Glutamatergic neuron (in vitro differentiated cells): ENCODE data around the gene PIP4K2A. TPM values are rescaled to one million over a fixed set of nuclear protein-coding genes. Genes with fewer than 3 reads are reported as not detected.

Experiments
- DNase-seq: peaks from one replicate; pipeline ENCODE4 v3.0.0; 2022
- H3K27ac Mint-ChIP-seq: one replicate; pipeline ENCODE4 v1.8.0; 2020; ENCODE audit warnings: mild to moderate bottlenecking, mixed read lengths, inconsistent platforms; ENCODE audit not compliant: unreplicated experiment
- H3K27me3 Mint-ChIP-seq: one replicate; pipeline ENCODE4 v1.8.0; 2020; ENCODE audit warnings: mild to moderate bottlenecking, moderate library complexity, mixed read lengths, inconsistent platforms; ENCODE audit not compliant: unreplicated experiment
- H3K36me3 Mint-ChIP-seq: one replicate; pipeline ENCODE4 v1.8.0; 2020; ENCODE audit warnings: mild to moderate bottlenecking, mixed read lengths, inconsistent platforms; ENCODE audit not compliant: unreplicated experiment
- H3K4me1 Mint-ChIP-seq: one replicate; pipeline ENCODE4 v1.8.0; 2020; ENCODE audit warnings: mild to moderate bottlenecking, low read depth, mixed read lengths, inconsistent platforms; ENCODE audit not compliant: unreplicated experiment
- H3K4me3 Mint-ChIP-seq: one replicate; pipeline ENCODE4 v1.8.0; 2020; ENCODE audit warnings: mild to moderate bottlenecking, mixed read lengths, inconsistent platforms; ENCODE audit not compliant: unreplicated experiment
- H3K9me3 Mint-ChIP-seq: one replicate; pipeline ENCODE4 v1.8.0; 2020; ENCODE audit warnings: mild to moderate bottlenecking, moderate library complexity, mixed read lengths, inconsistent platforms; ENCODE audit not compliant: unreplicated experiment
- total RNA-seq: library from RNA; stranded (reverse); fragmentation: NEBNext Ultra II Directional; extraction: Animal tissue kit (Norgen Biotek cat#: 25700); gene quantifications from one replicate; pipeline ENCODE4 v1.2.1, GENCODE V29; 2021; ENCODE audit not compliant: unreplicated experiment
- TF ChIP-seq, protein P1 (sequence below): fragments of 200-600 bp; sonication (generic); IDR thresholded peaks from one replicate; pipeline ENCODE4 v1.5.0; 2021; ENCODE audit not compliant: partially characterized antibody, unreplicated experiment

The PIP4K2A gene
- total RNA-seq, 1 donor from 2014 or later = 20.7 TPM

DNA sequence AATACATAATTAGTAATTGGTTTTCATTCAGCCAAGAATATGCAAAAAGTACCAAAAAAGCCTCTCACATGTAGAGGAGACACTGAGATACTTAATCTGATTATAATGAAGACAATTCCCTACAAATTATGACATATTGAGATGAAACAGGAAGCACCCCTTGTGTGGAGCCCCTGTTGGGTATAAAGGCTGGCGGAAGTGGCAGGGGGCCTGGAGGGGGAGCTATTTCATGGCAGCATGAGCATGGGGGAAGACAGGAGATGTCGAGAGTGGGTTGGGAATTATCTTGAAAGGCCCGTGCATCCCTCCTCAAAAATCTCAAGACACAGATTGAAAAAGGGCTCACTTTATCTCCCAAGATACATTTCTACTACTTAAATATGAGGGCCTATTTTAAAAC is 96.9 kb downstream of the PIP4K2A start:
- H3K27ac Mint-ChIP-seq = no peak overlapping the region
- H3K4me1 Mint-ChIP-seq = peaks cover 6% of the 10 kb centered on the region
- no peaks in the 10 kb centered on the region for H3K36me3 Mint-ChIP-seq

DNA sequence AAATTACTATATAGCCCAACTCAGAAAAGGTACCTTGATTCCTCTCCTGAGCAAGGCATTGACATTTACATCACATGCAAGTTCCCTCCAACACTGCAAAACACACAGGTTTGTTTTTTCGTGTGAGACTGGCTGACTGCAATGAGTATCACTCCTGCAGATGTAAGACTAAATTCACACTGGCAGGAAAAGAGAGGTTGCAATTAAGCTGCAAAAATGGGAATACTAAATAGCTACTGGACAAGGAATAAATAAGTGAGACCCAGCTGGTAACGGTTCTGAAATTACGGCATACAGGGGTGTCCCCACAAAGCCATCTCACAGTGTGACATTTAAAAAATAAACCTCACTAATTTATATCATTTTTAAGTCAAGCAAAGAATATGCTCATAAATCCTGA is 97.3 kb downstream of the PIP4K2A start:
- TF ChIP-seq, protein P1, sequence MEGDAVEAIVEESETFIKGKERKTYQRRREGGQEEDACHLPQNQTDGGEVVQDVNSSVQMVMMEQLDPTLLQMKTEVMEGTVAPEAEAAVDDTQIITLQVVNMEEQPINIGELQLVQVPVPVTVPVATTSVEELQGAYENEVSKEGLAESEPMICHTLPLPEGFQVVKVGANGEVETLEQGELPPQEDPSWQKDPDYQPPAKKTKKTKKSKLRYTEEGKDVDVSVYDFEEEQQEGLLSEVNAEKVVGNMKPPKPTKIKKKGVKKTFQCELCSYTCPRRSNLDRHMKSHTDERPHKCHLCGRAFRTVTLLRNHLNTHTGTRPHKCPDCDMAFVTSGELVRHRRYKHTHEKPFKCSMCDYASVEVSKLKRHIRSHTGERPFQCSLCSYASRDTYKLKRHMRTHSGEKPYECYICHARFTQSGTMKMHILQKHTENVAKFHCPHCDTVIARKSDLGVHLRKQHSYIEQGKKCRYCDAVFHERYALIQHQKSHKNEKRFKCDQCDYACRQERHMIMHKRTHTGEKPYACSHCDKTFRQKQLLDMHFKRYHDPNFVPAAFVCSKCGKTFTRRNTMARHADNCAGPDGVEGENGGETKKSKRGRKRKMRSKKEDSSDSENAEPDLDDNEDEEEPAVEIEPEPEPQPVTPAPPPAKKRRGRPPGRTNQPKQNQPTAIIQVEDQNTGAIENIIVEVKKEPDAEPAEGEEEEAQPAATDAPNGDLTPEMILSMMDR = no peak

More for the DNA sequence above, 96.9 kb downstream of the PIP4K2A start:
- no peaks in the 10 kb centered on the region for H3K27me3 Mint-ChIP-seq
- H3K9me3 Mint-ChIP-seq = no peaks in the 10 kb centered on the region
- TF ChIP-seq, protein P1 = no peak
- H3K4me3 Mint-ChIP-seq = no peak overlapping the region
- no peak for DNase-seq

DNA sequence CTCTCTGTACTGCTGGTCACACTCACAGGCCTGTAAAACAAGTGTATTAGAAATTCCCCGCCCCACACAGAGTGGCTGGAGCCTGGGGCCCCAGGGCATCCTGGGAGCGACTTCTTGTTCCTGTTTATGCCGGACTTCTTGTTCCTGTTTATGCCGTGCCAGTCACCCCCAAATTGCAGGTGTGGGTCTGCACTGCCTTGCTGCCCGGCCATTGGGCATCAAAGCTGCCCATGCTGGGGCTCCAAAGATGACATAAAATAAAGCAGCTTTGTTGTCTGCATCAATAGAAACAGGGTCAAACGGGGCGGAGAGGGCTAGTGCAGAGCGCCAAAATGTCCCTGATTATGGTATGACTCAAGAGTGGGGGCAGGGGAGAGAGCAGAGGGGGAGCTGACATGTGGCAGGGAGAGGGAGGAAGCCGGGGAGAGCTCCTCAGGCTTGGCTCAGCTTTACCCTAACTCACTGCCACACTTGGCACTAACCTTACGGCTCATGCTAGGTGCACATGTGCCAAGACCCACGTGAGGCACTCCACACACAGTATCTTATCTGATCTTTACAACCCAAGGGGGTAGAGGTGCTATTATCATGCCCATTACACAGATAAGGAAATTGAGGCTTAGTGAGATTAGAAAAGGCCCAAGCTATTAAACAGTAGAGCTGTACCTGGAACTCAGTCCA is 98.4 kb downstream of the PIP4K2A start:
- DNase-seq = no peak
- Mint-ChIP-seq H3K27me3 (no peaks in the 10 kb centered on the region), H3K4me3 (no peak overlapping the region), H3K4me1 (peaks cover 3% of the 10 kb centered on the region), H3K36me3 (peaks cover 4% of the 10 kb centered on the region), H3K9me3 (no peaks in the 10 kb centered on the region), H3K27ac (no peak overlapping the region)
- TF ChIP-seq, protein P1 = no peak

More for the DNA sequence above, 97.3 kb downstream of the PIP4K2A start:
- peaks cover 9% of the 10 kb centered on the region for H3K4me1 Mint-ChIP-seq
- no peak for DNase-seq
- no peak overlapping the region for H3K4me3 Mint-ChIP-seq
- no peaks in the 10 kb centered on the region for H3K27me3 Mint-ChIP-seq
- H3K36me3 Mint-ChIP-seq = peaks cover 4% of the 10 kb centered on the region
- no peaks in the 10 kb centered on the region for H3K9me3 Mint-ChIP-seq
- H3K27ac Mint-ChIP-seq = no peak overlapping the region

DNA sequence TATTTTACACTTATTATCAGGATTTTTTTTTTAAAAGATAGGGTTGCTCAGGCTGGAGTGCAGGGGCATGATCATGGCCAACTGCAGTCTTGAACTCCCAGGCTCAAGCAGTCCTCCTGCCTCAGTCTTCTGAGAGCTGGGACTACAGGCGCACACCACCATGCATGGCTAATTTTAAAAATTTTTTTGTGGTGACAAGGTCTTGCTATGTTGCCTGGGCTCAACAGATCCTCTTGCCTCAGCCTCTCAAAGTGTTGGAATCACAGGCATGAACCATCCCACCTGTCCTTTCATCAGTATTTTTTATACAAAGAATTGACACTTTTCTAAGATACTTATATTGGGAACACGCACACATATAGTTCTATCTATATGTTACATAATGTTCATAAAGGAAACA is 99.3 kb downstream of the PIP4K2A start:
- no peaks in the 10 kb centered on the region for H3K27me3 Mint-ChIP-seq
- TF ChIP-seq, protein P1 = no peak
- no peak for DNase-seq
- peaks cover 3% of the 10 kb centered on the region for H3K4me1 Mint-ChIP-seq
- no peaks in the 10 kb centered on the region for H3K9me3 Mint-ChIP-seq
- H3K36me3 Mint-ChIP-seq = peaks cover 4% of the 10 kb centered on the region
- H3K4me3 Mint-ChIP-seq = no peak overlapping the region
- H3K27ac Mint-ChIP-seq = no peak overlapping the region

DNA sequence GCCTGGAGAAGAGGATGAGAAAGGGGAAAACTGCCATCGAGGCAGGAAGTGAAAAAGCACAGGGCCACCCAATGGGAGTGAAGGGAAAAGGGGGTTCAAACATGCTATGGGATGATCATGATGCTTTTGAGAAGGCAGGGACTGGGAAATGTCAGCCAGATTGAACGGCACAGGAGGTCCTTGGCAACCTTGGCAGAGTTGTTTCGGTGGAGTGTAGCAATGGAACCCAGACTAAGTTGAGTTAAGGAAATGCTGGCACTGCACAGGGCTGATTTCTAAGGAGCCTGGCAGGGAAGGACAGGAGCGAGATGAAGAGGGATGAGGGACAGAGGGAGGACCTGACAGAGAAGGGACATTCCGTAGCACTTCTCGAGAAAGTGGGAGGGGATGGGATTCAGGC is 101.4 kb downstream of the PIP4K2A start:
- DNase-seq = no peak
- Mint-ChIP-seq H3K4me1 (peaks cover 3% of the 10 kb centered on the region), H3K4me3 (no peak overlapping the region), H3K27me3 (no peaks in the 10 kb centered on the region), H3K36me3 (peaks cover 4% of the 10 kb centered on the region), H3K27ac (no peak overlapping the region), H3K9me3 (no peaks in the 10 kb centered on the region)
- TF ChIP-seq, protein P1 = no peak
